Activated CD4-positive, alpha-beta T cell treated with anti-CD3 and anti-CD28 coated beads for 48 hours (primary cell): ENCODE measurements around the gene MYRIP.
A peak's percentile ranks its signal among the peaks of the same experiment; 100 is the strongest.
"Not testable (repeated sequence)": the region's sequence is repeated elsewhere in the genome, so short reads cannot be mapped to it uniquely, and the experiment has no call there.

ENCODE experiments used
- DNase-seq: peaks from one replicate; pipeline ENCODE4 v3.0.0-alpha.2; 2020

Gene MYRIP

GRCh38 chr3:40248591-40248990, 439.2 kb downstream of the MYRIP start:
- no peak for DNase-seq

GRCh38 chr3:40249168-40249567, 439.8 kb downstream of the MYRIP start:
- no peak for DNase-seq

GRCh38 chr3:40254491-40254890, 445.1 kb downstream of the MYRIP start:
- DNase-seq, result no peak

- no peak for DNase-seq
Observed at GRCh38 chr3:40254891-40255290, 445.5 kb downstream of the MYRIP start.

- no peak for DNase-seq
Observed at GRCh38 chr3:40255532-40255931, 446.1 kb downstream of the MYRIP start.

GRCh38 chr3:40258064-40258463, 448.7 kb downstream of the MYRIP start:
- no peak for DNase-seq

- DNase-seq, result peak; percentile 5
Observed at GRCh38 chr3:40258555-40258954, 449.1 kb downstream of the MYRIP start.

- no peak for DNase-seq
Observed at GRCh38 chr3:40262331-40262730, 452.9 kb downstream of the MYRIP start.

GRCh38 chr3:40264451-40264850, 455.0 kb downstream of the MYRIP start:
- DNase-seq, result no peak

GRCh38 chr3:40265181-40265580, 455.8 kb downstream of the MYRIP start:
- no peak for DNase-seq

GRCh38 chr3:40267937-40268724, 458.7 kb downstream of the MYRIP start:
- no peak for DNase-seq

GRCh38 chr3:40268802-40269524, 459.6 kb downstream of the MYRIP start:
- DNase-seq, result no peak

GRCh38 chr3:40278791-40279190, 469.4 kb downstream of the MYRIP start:
- no peak for DNase-seq

- no peak for DNase-seq
Observed at GRCh38 chr3:40281995-40282394, 472.6 kb downstream of the MYRIP start.

GRCh38 chr3:40283057-40283456, 473.6 kb downstream of the MYRIP start:
- not testable (repeated sequence) for DNase-seq

GRCh38 chr3:40287248-40287647, 477.8 kb downstream of the MYRIP start:
- no peak for DNase-seq

GRCh38 chr3:40290396-40290795, 481.0 kb downstream of the MYRIP start:
- peak; percentile 16 for DNase-seq

GRCh38 chr3:40291471-40291870, 482.1 kb downstream of the MYRIP start:
- no peak for DNase-seq

GRCh38 chr3:40292637-40293349, 483.4 kb downstream of the MYRIP start:
- no peak for DNase-seq

- no peak for DNase-seq
Observed at GRCh38 chr3:40294434-40294833, 485.0 kb downstream of the MYRIP start.

GRCh38 chr3:40298075-40298474, 488.7 kb downstream of the MYRIP start:
- DNase-seq, result no peak

- DNase-seq, result no peak
Observed at GRCh38 chr3:40299130-40299720, 489.8 kb downstream of the MYRIP start.

GRCh38 chr3:40299721-40300335, 490.4 kb downstream of the MYRIP start:
- DNase-seq, result no peak
